H1 (cell line): ENCODE results near the gene TSC1.

Experiments
- CEBPB ChIP-seq: IDR thresholded peaks from 2 replicates; pipeline ENCODE4 v1.6.1; 2012; ENCODE audit warnings: low read depth, low read length
- CHD2 ChIP-seq: IDR thresholded peaks from 2 replicates; pipeline ENCODE4 v1.6.1; 2012; ENCODE audit warnings: low read length, improper control_type of control experiment
- CREB1 ChIP-seq: IDR thresholded peaks from 2 replicates; pipeline ENCODE4 v1.6.1; 2012; ENCODE audit warnings: inconsistent platforms
- EGR1 ChIP-seq: IDR thresholded peaks from 2 replicates; pipeline ENCODE4 v1.6.1; 2011; ENCODE audit warnings: low read depth, low read length, borderline replicate concordance
- JUN ChIP-seq: IDR thresholded peaks from 2 replicates; pipeline ENCODE4 v1.6.1; 2011; ENCODE audit warnings: low read depth, mild to moderate bottlenecking, improper control_type of control experiment, low read length
- NANOG ChIP-seq: IDR thresholded peaks from 2 replicates; pipeline ENCODE4 v1.6.1; 2011; ENCODE audit warnings: low read length, low read depth, mild to moderate bottlenecking, inconsistent platforms; ENCODE audit not compliant: insufficient read depth, poor library complexity, severe bottlenecking
- POLR2A ChIP-seq, 2 experiments: IDR thresholded peaks; 1 replicate in 1 of 2; 2 replicates in 1 of 2; pipeline ENCODE4 v1.6.1; 2011; ENCODE audit warnings: low read depth in 2 of 2, low read length in 2 of 2, mild to moderate bottlenecking in 2 of 2; ENCODE audit errors: control extremely low read depth in 1 of 2
- RXRA ChIP-seq: IDR thresholded peaks from 2 replicates; pipeline ENCODE4 v1.6.1; 2011; ENCODE audit warnings: low read depth, mild to moderate bottlenecking, low read length, moderate library complexity; ENCODE audit not compliant: insufficient read depth
- SIN3A ChIP-seq, 2 experiments: IDR thresholded peaks in 1 of 2; conservative IDR thresholded peaks in 1 of 2; 2 replicates each; pipeline ENCODE4 v1.6.1; 2011 to 2012; ENCODE audit warnings: low read length in 2 of 2, improper control_type of control experiment in 1 of 2, low read depth in 1 of 2, mild to moderate bottlenecking in 1 of 2
- TF ChIP-seq, protein P1 (sequence below), 3 experiments: IDR thresholded peaks; 1 replicate in 2 of 3; 2 replicates in 1 of 3; pipeline versions ENCODE4 v1.5.1 to v1.6.1; 2011; ENCODE audit warnings: low read length in 3 of 3, mild to moderate bottlenecking in 3 of 3, inconsistent platforms in 2 of 3, low read depth in 1 of 3, moderate library complexity in 1 of 3; ENCODE audit not compliant: insufficient read depth in 1 of 3; ENCODE audit errors: control extremely low read depth in 1 of 3

DNA sequence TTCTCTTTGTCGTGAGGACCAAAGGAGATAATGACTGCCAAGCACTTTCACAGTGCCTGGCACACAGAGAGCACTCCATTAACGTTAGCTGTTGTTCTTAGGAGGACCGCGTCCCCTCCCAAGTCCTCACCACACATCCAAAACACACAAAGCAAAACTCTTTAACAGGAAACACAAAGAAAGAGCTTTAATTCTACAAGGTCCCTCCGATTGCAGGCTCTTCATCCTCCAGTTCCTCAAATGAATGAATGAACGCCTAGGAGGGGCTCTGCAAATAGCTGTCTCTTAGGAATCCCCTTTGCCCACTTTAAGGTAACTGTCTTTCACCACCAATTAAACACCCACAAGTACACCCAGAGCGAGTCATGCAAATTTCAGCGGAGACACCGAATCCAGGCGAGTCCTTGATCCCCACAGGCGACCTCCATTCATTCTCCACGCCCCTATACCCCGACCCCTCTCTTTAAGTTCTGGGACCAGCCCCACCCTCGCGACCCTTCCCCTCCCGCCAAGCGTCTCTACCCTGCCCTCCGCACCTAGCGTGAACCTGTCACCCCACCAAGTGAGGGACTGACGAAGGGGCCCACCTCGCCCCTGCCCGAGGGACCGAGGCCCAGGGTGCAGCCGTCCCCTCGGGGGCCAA, 644 bp downstream of the TSC1 start:
- TF ChIP-seq SIN3A (conservative IDR thresholded peaks at IDR 0.05 in 1 of 2, IDR thresholded peaks at IDR 0.05 in 1 of 2; ENCODE audit: low read depth in 1 of 2, low read length in 2 of 2) (no peak), RXRA (no peak), NANOG (no peak), CREB1 (no peak), CEBPB (no peak), JUN (no peak), POLR2A (IDR thresholded peaks at IDR 0.05; ENCODE audit: control extremely low read depth in 1 of 2, low read depth in 2 of 2, low read length in 2 of 2) (no peak), CHD2 (no peak), EGR1 (no peak)
- TF ChIP-seq, protein P1, sequence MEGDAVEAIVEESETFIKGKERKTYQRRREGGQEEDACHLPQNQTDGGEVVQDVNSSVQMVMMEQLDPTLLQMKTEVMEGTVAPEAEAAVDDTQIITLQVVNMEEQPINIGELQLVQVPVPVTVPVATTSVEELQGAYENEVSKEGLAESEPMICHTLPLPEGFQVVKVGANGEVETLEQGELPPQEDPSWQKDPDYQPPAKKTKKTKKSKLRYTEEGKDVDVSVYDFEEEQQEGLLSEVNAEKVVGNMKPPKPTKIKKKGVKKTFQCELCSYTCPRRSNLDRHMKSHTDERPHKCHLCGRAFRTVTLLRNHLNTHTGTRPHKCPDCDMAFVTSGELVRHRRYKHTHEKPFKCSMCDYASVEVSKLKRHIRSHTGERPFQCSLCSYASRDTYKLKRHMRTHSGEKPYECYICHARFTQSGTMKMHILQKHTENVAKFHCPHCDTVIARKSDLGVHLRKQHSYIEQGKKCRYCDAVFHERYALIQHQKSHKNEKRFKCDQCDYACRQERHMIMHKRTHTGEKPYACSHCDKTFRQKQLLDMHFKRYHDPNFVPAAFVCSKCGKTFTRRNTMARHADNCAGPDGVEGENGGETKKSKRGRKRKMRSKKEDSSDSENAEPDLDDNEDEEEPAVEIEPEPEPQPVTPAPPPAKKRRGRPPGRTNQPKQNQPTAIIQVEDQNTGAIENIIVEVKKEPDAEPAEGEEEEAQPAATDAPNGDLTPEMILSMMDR (IDR thresholded peaks at IDR 0.05; ENCODE audit: control extremely low read depth in 1 of 3, insufficient read depth in 1 of 3, low read depth in 1 of 3, low read length in 3 of 3): no peak
